RWPE1 (cell line): ENCODE results near the gene POLR1B.
"Not testable (repeated sequence)": the region's sequence is repeated elsewhere in the genome, so short reads cannot be mapped to it uniquely, and the experiment has no call there.

Source experiments
- CTCF ChIA-PET: fragments of 350-600 bp; sonication (Branson Sonifier 250); formaldehyde crosslinking; extraction: SDS; loops from one replicate; lab custom pipeline; 2021; lab: Yijun Ruan, JAX
- POLR2A ChIA-PET: fragments of 400-600 bp; formaldehyde crosslinking; extraction: SDS; loops from one replicate; lab custom pipeline; 2020; ENCODE audit warnings: antibody characterized with exemption; ENCODE audit not compliant: low non-redundant PET; lab: Yijun Ruan, JAX
- DNase-seq: peaks from one replicate; pipeline ENCODE4 v3.0.0; 2012; ENCODE audit warnings: low spot score
- H3K27ac ChIP-seq: fragments of 450-650 bp; 2 replicates; pipeline ENCODE4 v1.5.1; 2017
- CTCF ChIP-seq: fragments of 450-650 bp; conservative IDR thresholded peaks from 2 replicates; pipeline ENCODE4 v1.5.1; 2017; ENCODE audit warnings: low read depth, mild to moderate bottlenecking

POLR1B gene

DNA sequence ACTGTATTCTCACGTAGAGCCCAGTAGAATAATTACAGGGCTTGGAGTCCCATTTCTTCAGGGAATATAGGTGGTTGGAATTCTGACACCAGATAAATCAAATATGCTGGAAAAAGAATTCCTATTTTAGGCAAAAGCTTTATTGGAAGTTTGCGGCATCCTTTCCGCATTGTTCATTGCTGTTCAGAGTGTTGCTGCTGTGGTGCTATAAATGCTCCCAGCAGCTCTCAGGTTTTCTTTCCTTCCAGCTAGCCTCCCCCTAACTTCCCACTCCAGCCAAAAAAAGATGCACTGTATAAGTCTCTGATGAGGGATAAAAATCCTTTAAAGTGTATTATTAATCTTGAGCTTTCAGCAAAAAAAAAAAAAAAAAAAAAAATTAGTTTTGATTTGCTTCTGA, 25.5 kb upstream of the POLR1B start:
- ChIA-PET CTCF (interaction anchor here (0.7 kb wide), 1 partner anchor 61 kb away, joined by 3 read pairs; no protein-coding TSS in a partner anchor), POLR2A (no interaction called here)
- no peak for DNase-seq

GRCh38 chr2:112518807-112519206, 23.5 kb upstream of the POLR1B start:
- TF ChIP-seq CTCF = no peak
- ChIA-PET CTCF (interaction anchor here (0.6 kb wide), 2 partner anchors 9 to 393 kb away, joined by 3 to 7 read pairs; no protein-coding TSS in a partner anchor), POLR2A (no interaction called here)
- DNase-seq = no peak
- no peak overlapping the region for H3K27ac ChIP-seq

More for the DNA sequence above, 25.5 kb upstream of the POLR1B start:
- TF ChIP-seq CTCF = no peak
- H3K27ac ChIP-seq = no peak overlapping the region

DNA sequence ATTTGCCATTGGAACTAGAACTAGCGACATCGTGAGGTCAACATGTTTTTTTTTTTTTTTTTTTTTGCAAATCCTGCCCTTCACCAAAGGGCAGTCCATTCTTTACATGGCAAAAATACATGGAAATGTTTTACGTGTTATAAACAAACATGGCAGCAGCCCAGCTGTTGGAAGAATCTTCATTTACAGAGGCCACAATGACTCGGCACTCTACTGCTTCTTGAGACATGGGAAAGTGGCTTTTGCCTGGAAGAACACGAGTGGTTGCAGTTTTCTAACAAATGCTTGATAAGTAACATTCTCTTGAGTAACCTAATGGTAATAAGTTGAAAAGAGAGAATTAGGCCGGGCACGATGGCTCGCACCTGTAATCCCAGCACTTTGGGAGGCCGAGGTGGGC, 22.8 kb upstream of the POLR1B start:
- ChIA-PET POLR2A (no interaction called here), CTCF (interaction anchor here (0.6 kb wide), 2 partner anchors 9 to 394 kb away, joined by 3 to 7 read pairs; no protein-coding TSS in a partner anchor)
- no peak overlapping the region for H3K27ac ChIP-seq
- no peak for DNase-seq
- no peak for TF ChIP-seq CTCF

GRCh38 chr2:112520234-112520783, 22.0 kb upstream of the POLR1B start:
- POLR2A ChIA-PET = no interaction called here
- CTCF ChIA-PET = no interaction called here
- DNase-seq = no peak
- H3K27ac ChIP-seq = no peak overlapping the region
- TF ChIP-seq CTCF = no peak

- no peak for DNase-seq
- no peak for TF ChIP-seq CTCF
- ChIA-PET POLR2A (no interaction called here), CTCF (interaction anchor here (0.6 kb wide), 1 partner anchor 8 kb away, joined by 5 read pairs; no protein-coding TSS in a partner anchor)
- H3K27ac ChIP-seq = no peak overlapping the region
Measured at GRCh38 chr2:112523291-112523777, 18.9 kb upstream of the POLR1B start.

DNA sequence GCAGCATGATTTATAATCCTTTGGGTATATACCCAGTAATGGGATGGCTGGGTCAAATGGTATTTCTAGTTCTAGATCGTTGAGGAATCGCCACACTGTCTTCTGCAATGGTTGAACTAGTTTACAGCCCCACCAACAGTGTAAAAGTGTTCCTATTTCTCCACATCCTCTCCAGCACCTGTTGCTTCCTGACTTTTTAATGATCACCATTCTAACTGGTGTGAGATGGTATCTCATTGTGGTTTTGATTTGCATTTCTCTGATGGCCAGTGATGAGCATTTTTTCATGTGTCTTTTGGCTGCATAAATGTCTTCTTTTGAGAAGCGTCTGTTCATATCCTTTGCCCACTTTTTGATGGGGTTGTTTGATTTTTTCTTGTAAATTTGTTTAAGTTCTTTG, 18.0 kb upstream of the POLR1B start:
- POLR2A ChIA-PET, H3K27ac ChIP-seq, CTCF ChIA-PET, DNase-seq: not testable (repeated sequence)

GRCh38 chr2:112528541-112528940, 13.7 kb upstream of the POLR1B start:
- POLR2A ChIA-PET = no interaction called here
- no peak for TF ChIP-seq CTCF
- 0 out of 2 replicates have a peak overlapping the region, but pooled peaks have one; percentile 5 for H3K27ac ChIP-seq
- CTCF ChIA-PET = interaction anchor here (0.8 kb wide), 1 partner anchor 407 kb away, joined by 3 read pairs; no protein-coding TSS in a partner anchor
- no peak for DNase-seq
